A673 (cell line): Measurements from ENCODE around the gene ZC3HAV1. TPM values are rescaled to one million over a fixed set of nuclear protein-coding genes. Genes with fewer than 3 reads are reported as not detected.

ENCODE experiments used
- Bru-seq: library from RNA; stranded (reverse); fragments of 400-500 nt; gene quantifications from one replicate; lab custom pipeline; 2021; lab: Mats Ljungman, UMichigan
- BruChase-seq, 2 experiments: library from RNA; stranded (reverse); fragments of 400-500 nt; gene quantifications; one replicate each; lab custom pipeline; 2021; lab: Mats Ljungman, UMichigan
- BruUV-seq: library from RNA; stranded (reverse); fragments of 400-500 nt; replicated peaks from 2 replicates; lab custom pipeline; 2021; lab: Mats Ljungman, UMichigan
- CTCF ChIA-PET: fragments of 300-600 bp; sonication (Branson Sonifier 250); formaldehyde crosslinking; loops from one replicate; lab custom pipeline; 2022; ENCODE audit warnings: antibody characterized with exemption; lab: Charles Lee
- POLR2A ChIA-PET: fragments of 300-600 bp; sonication (Branson Sonifier 250); formaldehyde crosslinking; loops from one replicate; lab custom pipeline; 2022; ENCODE audit warnings: antibody characterized with exemption; ENCODE audit not compliant: low non-redundant PET; lab: Charles Lee
- DNase-seq: peaks from one replicate; pipeline ENCODE4 v3.0.0-alpha.2; 2015; ENCODE audit warnings: low spot score
- H3K27ac ChIP-seq: fragments of 200-600 bp; sonication (generic); 2 replicates; pipeline ENCODE4 v1.5.1; 2016; ENCODE audit warnings: mixed run types, low read depth, mild to moderate bottlenecking, mixed read lengths, antibody characterized with exemption, low read length; ENCODE audit not compliant: poor library complexity, severe bottlenecking
- H3K27me3 ChIP-seq: fragments of 200-600 bp; sonication (generic); replicated peaks from 2 replicates; pipeline ENCODE4 v1.6.1; 2017; ENCODE audit warnings: mixed run types, low read depth, mild to moderate bottlenecking, mixed read lengths, antibody characterized with exemption, low read length; ENCODE audit not compliant: insufficient read depth, poor library complexity
- H3K36me3 ChIP-seq: fragments of 200-600 bp; sonication (generic); 2 replicates; pipeline ENCODE4 v1.6.1; 2016; ENCODE audit warnings: mixed run types, mild to moderate bottlenecking, mixed read lengths, antibody characterized with exemption, low read length; ENCODE audit not compliant: insufficient read depth, poor library complexity, severe bottlenecking
- H3K4me1 ChIP-seq: fragments of 200-600 bp; sonication (generic); 2 replicates; pipeline ENCODE4 v1.6.1; 2017; ENCODE audit warnings: mixed run types, mild to moderate bottlenecking, mixed read lengths, antibody characterized with exemption, low read length; ENCODE audit not compliant: insufficient read depth, poor library complexity, severe bottlenecking
- H3K4me3 ChIP-seq: fragments of 200-600 bp; sonication (generic); 2 replicates; pipeline ENCODE4 v1.5.1; 2016; ENCODE audit warnings: low read depth, mixed run types, mild to moderate bottlenecking, mixed read lengths, low read length; ENCODE audit not compliant: poor library complexity, severe bottlenecking
- H3K9me3 ChIP-seq: fragments of 200-600 bp; sonication (generic); 2 replicates; pipeline ENCODE4 v1.6.1; 2016; ENCODE audit warnings: mixed run types, low read depth, mild to moderate bottlenecking, mixed read lengths, antibody characterized with exemption, low read length; ENCODE audit not compliant: poor library complexity, severe bottlenecking
- CTCF ChIP-seq: fragments of 300-800, 200-600 bp; sonication (generic); conservative IDR thresholded peaks from 2 replicates; pipeline ENCODE4 v1.5.1; 2017; ENCODE audit warnings: low read depth, mild to moderate bottlenecking, antibody characterized with exemption, low read length, moderate library complexity, mixed read lengths
- EZH2 ChIP-seq: fragments of 200-600 bp; sonication (generic); IDR thresholded peaks from 2 replicates; pipeline ENCODE4 v1.6.1; 2017; ENCODE audit warnings: borderline replicate concordance, low read depth, mild to moderate bottlenecking, mixed read lengths, antibody characterized with exemption, low read length; ENCODE audit not compliant: poor library complexity, severe bottlenecking
- intact Hi-C: fragments of 100-400 bp; cut with micrococcal nuclease; formaldehyde crosslinking; loops from one replicate; pipeline ENCODE4 v1.10.0; 2022; ENCODE audit not compliant: unreplicated experiment
- long read RNA-seq: library from polyadenylated mRNA; stranded (forward); transcript quantifications from one replicate; pipeline ENCODE4 v2.0.0, GENCODE V29; 2022
- total RNA-seq: library from RNA; stranded (reverse); gene quantifications from 2 replicates; pipeline ENCODE4 v1.2.3, GENCODE V29; 2021

The ZC3HAV1 gene
- total RNA-seq = 16.9 and 17.2 TPM in 2 replicates
- percentile 59 among the genes with signal in this experiment for Bru-seq, nascent RNA
- BruChase-seq, experiment 1, labeled RNA remaining after a 2-hour chase = percentile 62 among the genes with signal in this experiment
- percentile 77 among the genes with signal in this experiment for BruChase-seq, experiment 2, labeled RNA remaining after a 6-hour chase
- long read RNA-seq, full-length matches to known transcripts = 17 of 24 reads
- long read RNA-seq, partial matches to known transcripts = 4 of 24 reads
- long read RNA-seq, other reads (novel, unspliced or antisense) = 3 of 24 reads

DNA sequence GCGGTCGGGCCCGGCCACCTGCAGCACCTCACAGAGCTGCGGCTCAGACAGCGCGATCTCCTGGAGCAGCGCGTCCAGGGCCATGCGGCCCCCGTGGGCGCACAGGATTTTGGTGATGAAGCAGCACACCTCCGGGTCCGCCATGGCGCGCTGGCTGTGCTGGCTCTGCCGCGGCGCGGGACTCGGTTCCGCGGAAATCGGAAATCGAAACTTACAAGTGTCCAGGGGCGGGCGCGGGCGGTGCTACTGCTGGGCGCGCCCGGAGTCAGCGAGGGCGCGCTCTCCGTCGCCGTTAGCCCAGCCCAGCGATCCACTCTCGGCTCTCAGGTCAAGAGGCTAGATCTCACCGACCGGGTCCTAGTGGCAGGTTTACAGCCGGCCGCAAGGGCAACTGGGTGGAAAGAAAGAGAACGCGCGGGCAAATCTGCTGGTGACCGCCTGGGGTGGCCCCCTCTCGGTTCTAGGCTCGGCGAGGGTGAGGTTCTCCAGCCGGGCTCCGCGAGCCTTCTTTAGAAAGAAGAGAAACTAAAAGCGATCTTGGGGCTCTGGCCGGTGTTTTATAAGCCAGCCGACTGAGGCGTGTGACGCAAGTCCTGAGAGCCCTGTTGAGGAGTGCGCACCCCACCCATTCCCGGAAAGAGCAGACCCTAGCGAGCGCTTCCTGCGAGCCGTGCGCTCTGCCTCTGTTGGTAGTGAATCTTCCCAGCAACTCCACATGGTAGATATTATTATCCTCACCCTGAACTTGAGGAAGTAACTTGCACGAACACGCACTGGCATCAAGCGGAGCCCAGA, at the start of gene ZC3HAV1:
ZC3HAV1 (minus strand) TSS at position 533 of the 795 bp plus-strand sequence; CDS start at position 144, 389 bp downstream.
- H3K36me3 ChIP-seq = no peaks in the 10 kb centered on the region
- no peaks in the 10 kb centered on the region for H3K9me3 ChIP-seq
- DNase-seq = peak; percentile 86
- H3K4me3 ChIP-seq = peak within 1 kb of the TSS; percentile 91
- no TSS peak for BruUV-seq
- no peaks in the 10 kb centered on the region for H3K27me3 ChIP-seq
- POLR2A ChIA-PET = no interaction called here
- peak within 1 kb of the TSS; percentile 76 for H3K27ac ChIP-seq
- intact Hi-C loops = no loop called here
- TF ChIP-seq EZH2 (no peak), CTCF (no peak)
- H3K4me1 ChIP-seq = peaks cover 7% of the 10 kb centered on the region
- CTCF ChIA-PET = no interaction called here

GRCh38 chr7:139153832-139154231, 44.3 kb upstream of the ZC3HAV1 start:
- intact Hi-C loops = no loop called here
- H3K4me1 ChIP-seq = no peaks in the 10 kb centered on the region
- POLR2A ChIA-PET = no interaction called here
- no peaks in the 10 kb centered on the region for H3K27me3 ChIP-seq
- TF ChIP-seq EZH2 (no peak), CTCF (no peak)
- no peak overlapping the region for H3K4me3 ChIP-seq
- H3K36me3 ChIP-seq = no peaks in the 10 kb centered on the region
- CTCF ChIA-PET = no interaction called here
- H3K27ac ChIP-seq = no peak overlapping the region
- BruUV-seq = no TSS peak
- no peaks in the 10 kb centered on the region for H3K9me3 ChIP-seq
- DNase-seq = no peak

GRCh38 chr7:139152149-139152548, 42.6 kb upstream of the ZC3HAV1 start:
- no peak for TF ChIP-seq CTCF
- TF ChIP-seq EZH2 = no peak
- Histone ChIP-seq H3K9me3 (no peaks in the 10 kb centered on the region), H3K4me1 (no peaks in the 10 kb centered on the region), H3K27me3 (no peaks in the 10 kb centered on the region), H3K4me3 (no peak overlapping the region), H3K36me3 (no peaks in the 10 kb centered on the region), H3K27ac (no peak overlapping the region)
- ChIA-PET POLR2A (no interaction called here), CTCF (no interaction called here)
- DNase-seq = no peak
- BruUV-seq = no TSS peak
- intact Hi-C loops = no loop called here
